Right atrium auricular region (tissue), 2 donors: ENCODE data around the gene SULF2. TPM values are rescaled to one million over a fixed set of nuclear protein-coding genes. Genes with fewer than 3 reads are reported as not detected.

Experiments
- DNase-seq: peaks from one replicate; pipeline ENCODE4 v3.0.0-alpha.2; 2019; ENCODE audit warnings: low spot score
- H3K27ac ChIP-seq, 2 donors: fragments of 200-600 bp; sonication (generic); 1 replicate in 1 of 2; 2 replicates in 1 of 2; pipeline ENCODE4 v1.5.1; 2016 to 2019
- H3K27me3 ChIP-seq, 2 donors: fragments of 200-600 bp; sonication (generic); one replicate each; pipeline versions ENCODE4 v1.5.1 to v1.6.0; 2017 to 2019
- H3K36me3 ChIP-seq: fragments of 200-600 bp; sonication (generic); one replicate; pipeline ENCODE4 v1.5.1; 2016
- H3K4me1 ChIP-seq, 2 donors: fragments of 200-600 bp; sonication (generic); one replicate each; pipeline versions ENCODE4 v1.5.1 to v1.6.0; 2017 to 2019
- H3K4me3 ChIP-seq, 2 donors: fragments of 200-600 bp; sonication (generic); 1 replicate in 1 of 2; 2 replicates in 1 of 2; pipeline ENCODE4 v1.5.1; 2017 to 2019; ENCODE audit warnings: mild to moderate bottlenecking in 1 of 2, moderate library complexity in 1 of 2
- H3K9me3 ChIP-seq, 2 donors: fragments of 200-600 bp; sonication (generic); one replicate each; pipeline ENCODE4 v1.5.1; 2019
- CTCF ChIP-seq, 2 donors: fragments of 200-600 bp; sonication (generic); IDR thresholded peaks; one replicate each; pipeline ENCODE4 v1.5.1; 2019; ENCODE audit warnings: antibody characterized with exemption in 2 of 2
- total RNA-seq, 2 donors: library from RNA; depleted of rRNA; stranded (reverse); fragments of >200 nt; gene quantifications; one replicate each; pipeline ENCODE4 v1.1.0, GENCODE V29; 2016

The SULF2 gene
- total RNA-seq, 2 donors from 2014 or later, result 33.7 to 57.8 TPM

GRCh38 chr20:47696856-47697255, 88.4 kb downstream of the SULF2 start:
- no peaks in the 10 kb centered on the region for H3K4me1 ChIP-seq
- H3K27me3 ChIP-seq, result no peaks in the 10 kb centered on the region
- no peaks in the 10 kb centered on the region for H3K36me3 ChIP-seq
- DNase-seq, result no peak
- no peak overlapping the region for H3K4me3 ChIP-seq
- H3K27ac ChIP-seq, result no peak overlapping the region
- peaks cover 9 to 26% of the 10 kb centered on the region in 2 donors for H3K9me3 ChIP-seq
- no peak for TF ChIP-seq CTCF (IDR thresholded peaks at IDR 0.05)

GRCh38 chr20:47694021-47694818, 91.1 kb downstream of the SULF2 start:
- peaks cover 14 to 53% of the 10 kb centered on the region in 2 donors for H3K9me3 ChIP-seq
- no peaks in the 10 kb centered on the region for H3K27me3 ChIP-seq
- H3K36me3 ChIP-seq, result no peaks in the 10 kb centered on the region
- no peaks in the 10 kb centered on the region for H3K4me1 ChIP-seq
- H3K27ac ChIP-seq, result no peak overlapping the region
- no peak overlapping the region for H3K4me3 ChIP-seq
- DNase-seq, result no peak
- no peak for TF ChIP-seq CTCF (IDR thresholded peaks at IDR 0.05)

GRCh38 chr20:47691625-47692024, 93.7 kb downstream of the SULF2 start:
- Histone ChIP-seq H3K4me1 (no peaks in the 10 kb centered on the region), H3K27me3 (no peaks in the 10 kb centered on the region), H3K27ac (no peak overlapping the region), H3K36me3 (no peaks in the 10 kb centered on the region), H3K4me3 (no peak overlapping the region), H3K9me3 (peaks cover 14 to 53% of the 10 kb centered on the region in 2 donors)
- no peak for TF ChIP-seq CTCF (IDR thresholded peaks at IDR 0.05)
- DNase-seq, result no peak

- Histone ChIP-seq H3K36me3 (no peaks in the 10 kb centered on the region), H3K27ac (no peak overlapping the region), H3K9me3 (peaks cover 14 to 53% of the 10 kb centered on the region in 2 donors), H3K4me1 (no peaks in the 10 kb centered on the region), H3K27me3 (no peaks in the 10 kb centered on the region), H3K4me3 (no peak overlapping the region)
- no peak for TF ChIP-seq CTCF (IDR thresholded peaks at IDR 0.05)
- DNase-seq, result no peak
These were observed 95.5 kb downstream of the SULF2 start for GRCh38 chr20:47689731-47690130.

- Histone ChIP-seq H3K4me1 (no peaks in the 10 kb centered on the region), H3K4me3 (no peak overlapping the region), H3K27ac (no peak overlapping the region), H3K9me3 (peaks cover 11 to 45% of the 10 kb centered on the region in 2 donors), H3K27me3 (no peaks in the 10 kb centered on the region), H3K36me3 (no peaks in the 10 kb centered on the region)
- DNase-seq, result no peak
- no peak for TF ChIP-seq CTCF (IDR thresholded peaks at IDR 0.05)
These were observed 96.6 kb downstream of the SULF2 start for GRCh38 chr20:47688385-47689381.
